Smooth muscle cell (in vitro differentiated cells): Measurements from ENCODE around the gene RAB40AL. TPM values are rescaled to one million over a fixed set of nuclear protein-coding genes. Genes with fewer than 3 reads are reported as not detected.
"Not testable (repeated sequence)": the region's sequence is repeated elsewhere in the genome, so short reads cannot be mapped to it uniquely, and the experiment has no call there.

Source experiments
- DNase-seq: peaks from one replicate; lab custom pipeline; 2025; ENCODE audit not compliant: unreplicated experiment; lab: John Stamatoyannopoulos, UW
- H2AFZ ChIP-seq: fragments of 200-600 bp; sonication (generic); 2 replicates; pipeline ENCODE4 v1.6.0; 2016; ENCODE audit warnings: antibody characterized with exemption, low read depth, mild to moderate bottlenecking
- H3F3A ChIP-seq: fragments of 200-600 bp; sonication (generic); 2 replicates; pipeline ENCODE4 v1.6.0; 2017; ENCODE audit warnings: antibody characterized with exemption, low read depth
- H3K27ac ChIP-seq: fragments of 200-600 bp; sonication (generic); 2 replicates; pipeline ENCODE4 v1.5.1; 2016; ENCODE audit warnings: low read depth, mild to moderate bottlenecking
- H3K27me3 ChIP-seq: fragments of 200-600 bp; sonication (generic); 2 replicates; pipeline ENCODE4 v1.6.1; 2016; ENCODE audit warnings: low read depth, mild to moderate bottlenecking
- H3K36me3 ChIP-seq: fragments of 200-600 bp; sonication (generic); 2 replicates; pipeline ENCODE4 v1.5.1; 2016; ENCODE audit warnings: low read depth
- H3K4me1 ChIP-seq: fragments of 200-600 bp; sonication (generic); 2 replicates; pipeline ENCODE4 v1.5.1; 2016; ENCODE audit warnings: low read depth
- H3K4me2 ChIP-seq: fragments of 200-600 bp; sonication (generic); 2 replicates; pipeline ENCODE4 v1.6.0; 2016; ENCODE audit warnings: mild to moderate bottlenecking
- H3K4me3 ChIP-seq: fragments of 200-600 bp; sonication (generic); 2 replicates; pipeline ENCODE4 v1.5.1; 2016; ENCODE audit warnings: mild to moderate bottlenecking
- H3K79me2 ChIP-seq: fragments of 200-600 bp; sonication (generic); 2 replicates; pipeline ENCODE4 v1.6.0; 2016; ENCODE audit warnings: low read depth, mild to moderate bottlenecking
- H3K9ac ChIP-seq: fragments of 200-600 bp; sonication (generic); 2 replicates; pipeline ENCODE4 v1.6.0; 2016; ENCODE audit warnings: low read depth
- H3K9me3 ChIP-seq: fragments of 200-600 bp; sonication (generic); replicated peaks from 2 replicates; pipeline ENCODE4 v1.5.1; 2016; ENCODE audit warnings: low read depth
- H4K20me1 ChIP-seq: fragments of 200-600 bp; sonication (generic); 2 replicates; pipeline ENCODE4 v1.6.0; 2016; ENCODE audit warnings: low read depth
- WGBS: methylation state at CpG from one replicate; pipeline ENCODE4 v1.1.7; 2016; ENCODE audit warnings: low lambda C conversion rate; 5-methylcytosine and 5-hydroxymethylcytosine counted together
- polyA plus RNA-seq: library from polyadenylated mRNA; unstranded; fragments of >200 nt; fragmentation: Nextera tagmentation; extraction: Ambion mirVana; gene quantifications from 2 replicates; pipeline ENCODE4 v1.2.1, GENCODE V29; 2016
- total RNA-seq: library from RNA; depleted of rRNA; stranded (reverse); fragments of >200 nt; gene quantifications from 2 replicates; pipeline ENCODE4 v1.2.3, GENCODE V29; 2014
- TF ChIP-seq, protein P1 (sequence below): fragments of 200-600 bp; sonication (generic); IDR thresholded peaks from 2 replicates; pipeline ENCODE4 v1.5.1; 2017; ENCODE audit warnings: borderline replicate concordance, mild to moderate bottlenecking, antibody characterized with exemption; ENCODE audit not compliant: insufficient read depth, poor library complexity, severe bottlenecking

The RAB40AL gene
- total and polyA plus RNA-seq, 2 experiments from 2014 or later: not detected

DNA sequence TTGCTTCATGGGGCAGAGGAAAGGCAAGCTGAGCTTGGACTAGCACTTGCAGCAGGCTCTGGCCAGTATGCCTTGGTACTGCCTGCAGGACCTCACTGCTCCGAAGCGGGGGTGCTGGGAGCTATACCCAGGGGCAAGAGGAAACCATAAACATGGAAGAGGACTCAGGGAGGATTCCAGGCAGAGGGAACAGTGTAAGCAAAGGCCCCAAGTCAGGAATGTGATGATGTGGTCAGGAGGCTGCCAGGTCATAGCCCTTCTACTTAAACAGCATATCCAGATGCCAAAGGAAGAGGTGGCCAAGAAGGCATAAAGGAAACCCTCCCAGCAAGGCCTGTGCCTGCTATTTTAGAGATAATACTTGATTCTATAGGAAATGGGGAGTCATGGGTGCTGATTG, 31.1 kb downstream of the RAB40AL start:
- peaks cover 7% of the 10 kb centered on the region for H3K9me3 ChIP-seq
- no peak overlapping the region for H3K4me3 ChIP-seq
- no peaks in the 10 kb centered on the region for H3K79me2 ChIP-seq
- no peak overlapping the region for H3K9ac ChIP-seq
- H3F3A ChIP-seq: no peaks in the 10 kb centered on the region
- no peaks in the 10 kb centered on the region for H3K27me3 ChIP-seq
- no peak overlapping the region for H3K4me2 ChIP-seq
- no peaks in the 10 kb centered on the region for H3K4me1 ChIP-seq
- no peaks in the 10 kb centered on the region for H4K20me1 ChIP-seq
- 87% methylated on average over 2 of the region's 2 CpGs for WGBS
- TF ChIP-seq, protein P1, sequence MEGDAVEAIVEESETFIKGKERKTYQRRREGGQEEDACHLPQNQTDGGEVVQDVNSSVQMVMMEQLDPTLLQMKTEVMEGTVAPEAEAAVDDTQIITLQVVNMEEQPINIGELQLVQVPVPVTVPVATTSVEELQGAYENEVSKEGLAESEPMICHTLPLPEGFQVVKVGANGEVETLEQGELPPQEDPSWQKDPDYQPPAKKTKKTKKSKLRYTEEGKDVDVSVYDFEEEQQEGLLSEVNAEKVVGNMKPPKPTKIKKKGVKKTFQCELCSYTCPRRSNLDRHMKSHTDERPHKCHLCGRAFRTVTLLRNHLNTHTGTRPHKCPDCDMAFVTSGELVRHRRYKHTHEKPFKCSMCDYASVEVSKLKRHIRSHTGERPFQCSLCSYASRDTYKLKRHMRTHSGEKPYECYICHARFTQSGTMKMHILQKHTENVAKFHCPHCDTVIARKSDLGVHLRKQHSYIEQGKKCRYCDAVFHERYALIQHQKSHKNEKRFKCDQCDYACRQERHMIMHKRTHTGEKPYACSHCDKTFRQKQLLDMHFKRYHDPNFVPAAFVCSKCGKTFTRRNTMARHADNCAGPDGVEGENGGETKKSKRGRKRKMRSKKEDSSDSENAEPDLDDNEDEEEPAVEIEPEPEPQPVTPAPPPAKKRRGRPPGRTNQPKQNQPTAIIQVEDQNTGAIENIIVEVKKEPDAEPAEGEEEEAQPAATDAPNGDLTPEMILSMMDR: no peak
- no peak overlapping the region for H3K27ac ChIP-seq
- no peak overlapping the region for H2AFZ ChIP-seq
- no peaks in the 10 kb centered on the region for H3K36me3 ChIP-seq
- no peak for DNase-seq

DNA sequence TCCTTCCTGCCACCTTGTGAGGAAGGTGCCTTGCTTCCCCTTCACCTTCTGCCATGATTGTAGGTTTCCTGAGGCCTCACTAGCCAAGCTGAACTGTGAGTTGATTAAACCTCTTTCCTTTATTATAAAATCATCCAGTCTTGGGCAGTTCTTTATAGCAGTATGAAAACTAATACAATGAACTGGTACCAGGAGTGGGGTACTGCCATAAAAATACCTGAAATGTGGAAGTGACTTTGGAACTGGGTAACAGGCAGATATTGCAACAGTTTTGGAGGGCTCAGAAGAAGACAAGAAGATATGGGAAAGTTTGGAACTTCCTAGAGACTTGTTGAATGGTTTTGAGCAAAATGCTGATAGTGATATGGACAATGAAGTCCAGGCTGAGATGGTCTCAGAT, 34.5 kb downstream of the RAB40AL start:
- H4K20me1 ChIP-seq, H3K4me1 ChIP-seq, H3F3A ChIP-seq, H3K4me3 ChIP-seq, H3K79me2 ChIP-seq, H3K9me3 ChIP-seq, DNase-seq, H3K4me2 ChIP-seq, H2AFZ ChIP-seq, H3K36me3 ChIP-seq, H3K9ac ChIP-seq, H3K27me3 ChIP-seq, H3K27ac ChIP-seq: not testable (repeated sequence)

DNA sequence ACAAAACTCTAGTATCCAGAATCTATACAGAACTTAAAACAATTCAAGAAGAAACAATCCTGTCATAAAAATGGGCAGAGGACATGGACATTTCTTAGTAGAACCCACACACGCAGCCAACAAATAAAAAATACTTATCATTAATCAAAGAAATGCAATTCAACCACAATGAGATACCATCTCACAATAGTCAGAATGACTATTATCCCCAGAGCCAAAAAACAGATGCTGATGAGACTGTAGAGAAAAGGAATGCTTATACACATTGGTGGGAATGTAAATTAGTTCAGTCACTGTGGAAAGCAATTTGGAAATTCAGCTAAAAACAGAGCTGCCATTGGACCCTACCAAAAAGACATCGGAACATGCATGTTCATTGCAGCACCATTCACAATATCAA, 37.9 kb downstream of the RAB40AL start:
- no peak for DNase-seq
- Histone ChIP-seq H3K27ac (no peak overlapping the region), H3K79me2 (no peaks in the 10 kb centered on the region), H4K20me1 (no peaks in the 10 kb centered on the region), H3K9me3 (peaks cover 6% of the 10 kb centered on the region), H3K36me3 (no peaks in the 10 kb centered on the region), H2AFZ (no peak overlapping the region), H3K27me3 (no peaks in the 10 kb centered on the region), H3K4me3 (no peak overlapping the region), H3K4me1 (no peaks in the 10 kb centered on the region), H3K4me2 (no peak overlapping the region), H3F3A (no peaks in the 10 kb centered on the region), H3K9ac (no peak overlapping the region)
- WGBS: 69% methylated on average over 2 of the region's 2 CpGs
- TF ChIP-seq, protein P1: no peak

DNA sequence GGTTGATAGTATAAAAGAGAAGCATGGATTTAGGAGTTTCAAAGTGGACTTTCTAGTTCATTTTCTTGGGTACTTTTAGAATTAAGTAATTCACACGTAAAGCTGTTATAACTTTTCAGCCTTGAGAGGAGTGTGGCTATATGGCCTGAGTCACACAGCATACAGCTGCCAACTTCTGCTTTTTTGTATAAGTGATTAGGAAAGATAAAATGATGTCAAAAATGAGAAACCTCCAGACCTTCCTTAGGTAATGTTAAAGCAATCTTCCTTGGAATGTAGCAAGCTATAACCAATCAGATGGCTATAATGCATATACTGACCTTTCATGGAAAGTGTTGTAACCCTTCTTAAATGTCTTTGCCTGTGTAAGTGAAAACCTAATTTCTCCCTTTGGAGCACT, 39.2 kb downstream of the RAB40AL start:
- Histone ChIP-seq H3K27ac (no peak overlapping the region), H3K4me2 (no peak overlapping the region), H3K36me3 (no peaks in the 10 kb centered on the region), H4K20me1 (no peaks in the 10 kb centered on the region), H3K9me3 (no peaks in the 10 kb centered on the region), H3K4me1 (no peaks in the 10 kb centered on the region), H3K79me2 (no peaks in the 10 kb centered on the region), H2AFZ (no peak overlapping the region), H3K4me3 (no peak overlapping the region), H3K27me3 (no peaks in the 10 kb centered on the region), H3K9ac (no peak overlapping the region), H3F3A (no peaks in the 10 kb centered on the region)
- TF ChIP-seq, protein P1: no peak
- 65% methylated on average over 1 of the region's 1 CpG for WGBS
- no peak for DNase-seq
